GM10248 (cell line): ENCODE results near the gene CTXN1.
"Not testable (repeated sequence)": the region's sequence is repeated elsewhere in the genome, so short reads cannot be mapped to it uniquely, and the experiment has no call there.

ENCODE experiments used
- CTCF ChIA-PET: fragments of 300-600 bp; sonication (Branson Sonifier 250); formaldehyde crosslinking; extraction: SDS; loops from one replicate; lab custom pipeline; 2021; ENCODE audit warnings: antibody characterized with exemption; lab: Yijun Ruan, JAX
- POLR2A ChIA-PET: fragments of 350-650 bp; sonication (Branson Sonifier 250); formaldehyde crosslinking; extraction: SDS; loops from one replicate; lab custom pipeline; 2020; ENCODE audit warnings: antibody characterized with exemption; lab: Yijun Ruan, JAX
- DNase-seq: peaks from one replicate; pipeline ENCODE4 v3.0.0; 2012; ENCODE audit errors: extremely low spot score
- CTCF ChIP-seq: IDR thresholded peaks from 2 replicates; pipeline ENCODE4 v1.5.1; 2012; ENCODE audit warnings: mild to moderate bottlenecking, low read depth; ENCODE audit errors: extremely low read depth, missing control alignments, control extremely low read depth

CTXN1 gene

GRCh38 chr19:7931221-7932061 is 5.5 kb upstream of the CTXN1 start:
- POLR2A ChIA-PET: interaction anchor here (3.5 kb wide), 1 partner anchor 12 kb away, joined by 16 read pairs; the partner anchor contains the start of gene TIMM44
- TF ChIP-seq CTCF: no peak
- CTCF ChIA-PET: interaction anchor here (1.1 to 7.2 kb wide), 3 partner anchors 11 to 62 kb away, joined by 3 to 90 read pairs (median 6); partner anchors contain the start of genes SNAPC2 and TIMM44
- no peak for DNase-seq

- CTCF ChIA-PET: interaction anchor here (1.1 to 7.2 kb wide), 3 partner anchors 10 to 62 kb away, joined by 3 to 90 read pairs (median 6); partner anchors contain the start of genes SNAPC2 and TIMM44
- no peak for DNase-seq
- no peak for TF ChIP-seq CTCF
- POLR2A ChIA-PET: interaction anchor here (0.6 to 3.5 kb wide), 2 partner anchors 13 to 29 kb away, joined by 3 to 16 read pairs; partner anchors contain the start of gene TIMM44
These were observed 4.8 kb upstream of the CTXN1 start for GRCh38 chr19:7930765-7931164.

- ChIA-PET POLR2A (interaction anchor here (0.6 to 3.5 kb wide), 2 partner anchors 14 to 28 kb away, joined by 3 to 16 read pairs; partner anchors contain the start of gene TIMM44), CTCF (interaction anchor here (1.1 to 7.2 kb wide), 5 partner anchors 9 to 557 kb away, joined by 3 to 90 read pairs (median 6); partner anchors contain the start of genes SNAPC2 and TIMM44)
- DNase-seq: not testable (repeated sequence)
These were observed 4.1 kb upstream of the CTXN1 start for GRCh38 chr19:7930030-7930429.

GRCh38 chr19:7928741-7929701 is 3.1 kb upstream of the CTXN1 start:
- ChIA-PET POLR2A (interaction anchor here (0.5 to 3.5 kb wide), 4 partner anchors 13 to 42 kb away, joined by 3 to 16 read pairs (median 6); partner anchors contain the start of gene TIMM44), CTCF (interaction anchor here (0.6 to 7.2 kb wide), 13 partner anchors 8 to 558 kb away, joined by 3 to 90 read pairs (median 3); partner anchors contain the start of genes MAP2K7, SNAPC2 and TIMM44)
- TF ChIP-seq CTCF: peak; percentile 49
- DNase-seq: peak; percentile 75

- ChIA-PET POLR2A (no interaction called here), CTCF (interaction anchor here (1.1 to 7.2 kb wide), 2 partner anchors 14 to 76 kb away, joined by 3 to 90 read pairs; partner anchors contain the start of gene TIMM44)
- no peak for DNase-seq
- TF ChIP-seq CTCF: no peak
These were observed 2.4 kb upstream of the CTXN1 start for GRCh38 chr19:7928334-7928706.

GRCh38 chr19:7927605-7928333 is 1.8 kb upstream of the CTXN1 start:
- TF ChIP-seq CTCF: no peak
- POLR2A ChIA-PET: interaction anchor here (0.6 kb wide), 1 partner anchor 287 kb away, joined by 3 read pairs; no protein-coding TSS in a partner anchor

More at GRCh38 chr19:7927605-7928333, 1.8 kb upstream of the CTXN1 start:
- CTCF ChIA-PET: interaction anchor here (7.2 kb wide), 1 partner anchor 15 kb away, joined by 90 read pairs; the partner anchor contains the start of gene TIMM44
- no peak for DNase-seq
